ENCODE measurements around the gene MRPL34. TPM values are rescaled to one million over a fixed set of nuclear protein-coding genes. Genes with fewer than 3 reads are reported as not detected.
A peak's percentile ranks its signal among the peaks of the same experiment; 100 is the strongest.

Gene MRPL34
- polyA plus RNA-seq, 12 donors = 25.2 to 66.9 (median 29.3) TPM; not detected in 1

DNA sequence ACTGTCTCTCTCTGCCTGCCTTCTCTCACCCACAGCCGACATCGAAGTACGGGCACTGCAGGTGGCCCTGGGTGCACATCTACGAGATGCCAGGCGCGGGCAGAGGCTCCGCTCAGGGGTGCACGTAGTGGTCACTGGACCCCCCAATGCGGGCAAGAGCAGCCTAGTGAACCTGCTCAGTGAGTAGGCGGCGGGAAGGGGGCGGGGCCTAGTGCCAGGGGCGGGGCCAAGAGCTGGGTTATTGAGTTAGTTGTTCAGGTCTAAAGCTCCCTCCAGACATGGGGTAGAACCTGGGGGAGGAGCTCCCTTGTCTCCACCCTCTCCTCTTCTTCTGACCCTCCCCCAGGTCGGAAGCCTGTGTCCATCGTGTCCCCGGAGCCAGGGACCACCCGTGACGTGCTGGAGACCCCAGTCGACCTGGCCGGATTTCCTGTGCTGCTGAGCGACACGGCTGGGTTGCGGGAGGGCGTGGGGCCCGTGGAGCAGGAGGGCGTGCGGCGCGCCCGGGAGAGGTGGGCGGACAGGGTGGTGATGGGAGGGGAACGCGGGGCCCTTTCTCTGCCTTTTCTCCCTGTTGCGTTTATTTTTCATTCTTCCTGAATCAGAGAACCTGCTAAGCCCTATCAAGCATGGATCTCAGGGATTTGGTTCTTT, 33.5 kb downstream of the MRPL34 start:
- DNase-seq = no peak

DNA sequence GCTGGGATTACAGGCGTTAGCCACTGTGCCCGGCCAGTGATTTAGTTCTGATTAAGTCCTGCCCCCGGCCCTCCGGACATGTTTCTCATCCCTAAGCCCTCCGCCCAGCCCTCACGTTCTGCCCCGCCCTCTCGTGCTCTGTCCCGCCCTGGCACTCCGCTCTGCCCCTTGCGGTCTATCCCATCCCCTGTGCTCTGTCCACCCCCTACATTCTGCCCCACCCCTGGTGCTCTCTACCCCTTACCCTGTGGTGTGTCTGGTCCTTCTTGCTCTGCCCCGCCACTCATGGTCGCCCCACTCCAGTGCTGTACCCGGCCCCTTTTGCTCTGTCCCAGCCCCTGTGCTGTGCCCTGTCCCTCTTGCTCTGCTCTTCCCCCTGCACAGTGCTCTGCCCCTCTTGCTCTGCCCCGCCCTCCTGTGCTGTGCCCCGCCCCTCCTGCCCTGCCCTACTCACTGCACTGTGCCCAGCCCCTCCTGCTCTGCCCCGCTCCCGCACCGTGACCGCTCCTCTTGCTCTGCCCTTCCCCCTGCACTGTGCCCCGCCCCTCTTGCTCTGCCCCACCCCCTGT, 34.7 kb downstream of the MRPL34 start:
- DNase-seq = no peak

DNA sequence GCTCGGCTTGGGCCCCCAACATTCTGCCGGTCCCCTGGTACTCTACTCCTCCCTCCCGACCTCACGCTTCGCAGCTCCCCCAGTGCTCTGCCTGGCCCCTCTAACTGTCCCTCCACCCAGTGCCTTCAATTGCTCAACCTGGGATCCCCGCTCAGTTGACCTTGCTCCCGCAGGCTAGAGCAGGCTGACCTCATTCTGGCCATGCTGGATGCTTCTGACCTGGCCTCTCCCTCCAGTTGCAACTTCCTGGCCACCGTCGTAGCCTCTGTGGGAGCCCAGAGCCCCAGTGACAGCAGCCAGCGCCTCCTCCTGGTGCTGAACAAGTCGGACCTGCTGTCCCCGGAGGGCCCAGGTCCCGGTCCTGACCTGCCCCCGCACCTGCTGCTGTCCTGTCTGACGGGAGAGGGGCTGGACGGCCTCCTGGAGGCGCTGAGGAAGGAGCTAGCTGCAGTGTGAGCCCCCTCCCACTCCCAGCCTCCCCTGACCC, 35.2 kb downstream of the MRPL34 start:
- DNase-seq = no peak

DNA sequence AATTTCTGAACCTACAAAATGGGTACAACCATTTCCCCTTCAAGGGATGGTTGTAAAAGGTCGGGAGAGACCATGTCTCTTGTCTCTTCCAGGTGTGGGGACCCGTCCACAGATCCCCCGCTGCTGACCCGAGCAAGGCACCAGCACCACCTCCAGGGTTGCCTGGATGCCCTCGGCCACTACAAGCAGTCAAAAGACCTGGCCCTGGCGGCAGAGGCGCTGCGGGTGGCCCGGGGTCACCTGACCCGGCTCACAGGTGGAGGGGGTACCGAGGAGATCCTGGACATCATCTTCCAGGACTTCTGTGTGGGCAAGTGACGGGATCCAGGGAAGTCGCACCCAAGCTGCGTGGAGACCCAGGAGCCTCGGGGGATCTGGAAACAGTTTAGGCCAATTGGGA, 35.7 kb downstream of the MRPL34 start:
- DNase-seq = no peak

DNA sequence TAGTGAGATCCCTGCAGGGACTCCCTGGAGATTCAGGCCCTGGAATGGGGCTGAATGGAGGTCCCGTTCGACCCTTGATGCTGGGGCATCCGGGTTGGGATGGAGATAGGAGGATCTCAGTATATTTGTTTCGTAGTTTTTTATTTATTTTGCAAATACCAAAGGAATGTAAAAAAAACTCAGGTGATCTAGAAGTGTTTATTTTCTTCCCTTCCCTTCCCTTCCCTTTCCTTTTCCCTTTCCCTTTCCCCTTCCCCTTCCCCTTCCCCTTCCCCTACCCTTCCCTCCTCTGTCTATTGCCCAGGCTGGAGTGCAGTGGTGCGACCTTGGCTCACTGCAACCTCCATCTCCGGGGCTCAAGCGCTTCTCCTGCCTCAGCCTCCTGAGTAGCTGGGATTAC, 36.2 kb downstream of the MRPL34 start:
- no peak for DNase-seq

DNA sequence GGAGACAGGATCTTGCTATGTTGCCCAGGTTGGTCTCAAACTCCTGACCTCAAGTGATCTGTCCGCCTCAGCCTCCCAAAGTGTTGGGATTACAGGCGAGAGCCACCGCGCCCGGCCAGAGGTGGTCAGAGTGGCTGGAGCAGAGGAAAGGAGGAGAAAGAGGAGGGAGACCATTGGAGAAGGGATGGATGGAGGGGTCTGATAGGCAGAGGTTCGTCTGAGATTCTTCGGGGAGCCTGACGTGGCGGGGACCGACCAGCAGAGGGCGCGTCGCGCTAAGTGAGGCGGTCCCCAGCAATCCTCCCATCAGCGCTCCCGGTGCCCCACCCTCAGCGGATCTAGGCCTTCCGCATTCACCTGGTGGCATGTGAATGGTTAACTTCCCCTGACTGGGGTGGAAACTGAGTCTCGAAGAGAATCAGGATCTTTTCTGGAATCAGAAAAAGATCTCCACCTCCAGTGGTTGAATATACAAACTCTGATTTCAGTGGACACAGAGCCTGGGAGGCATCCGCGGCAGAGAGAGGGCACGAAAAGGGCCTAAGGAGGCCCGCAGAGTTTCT, 40.5 kb downstream of the MRPL34 start:
- peak; percentile 73 for DNase-seq

DNA sequence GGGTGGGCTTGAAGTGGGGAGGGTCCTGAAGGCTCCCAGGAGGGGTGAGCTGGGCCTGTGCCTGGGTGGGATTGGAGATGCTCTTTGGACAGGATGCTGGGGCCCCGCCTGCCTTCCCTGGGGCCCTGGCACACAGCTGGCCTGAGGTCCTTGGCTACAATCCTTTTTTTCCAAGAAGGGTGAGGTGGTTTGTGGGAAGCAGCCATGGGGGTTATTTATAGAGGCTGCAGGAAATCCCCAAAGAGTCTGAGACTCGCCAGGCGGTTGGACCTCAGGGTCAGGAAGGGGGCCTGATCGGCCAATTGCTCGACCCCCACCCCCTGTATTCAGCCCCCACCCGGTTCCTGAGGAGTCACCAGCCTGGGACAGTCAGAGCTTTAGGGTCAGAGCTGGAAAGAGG, 41.7 kb downstream of the MRPL34 start:
- no peak for DNase-seq

DNA sequence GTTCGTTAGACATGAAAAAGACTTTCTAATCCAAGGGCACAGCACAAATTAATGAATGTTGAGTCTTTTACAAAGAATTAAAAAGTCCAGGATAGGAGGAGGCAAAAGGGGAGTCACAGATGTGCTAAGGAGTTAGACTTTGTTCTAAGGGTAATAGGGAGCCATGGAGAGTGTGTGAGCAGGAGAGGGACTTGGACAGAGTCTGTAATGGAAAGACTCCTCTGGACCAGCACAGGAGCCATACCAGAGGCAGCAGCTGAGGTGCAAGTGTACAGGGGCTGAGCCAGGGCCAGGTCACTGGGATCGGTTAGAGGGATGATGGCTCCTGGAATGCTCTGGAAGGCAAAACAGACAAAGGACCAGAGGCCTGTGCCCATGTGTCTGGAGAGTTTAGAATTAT, 42.2 kb downstream of the MRPL34 start:
- DNase-seq = no peak

DNA sequence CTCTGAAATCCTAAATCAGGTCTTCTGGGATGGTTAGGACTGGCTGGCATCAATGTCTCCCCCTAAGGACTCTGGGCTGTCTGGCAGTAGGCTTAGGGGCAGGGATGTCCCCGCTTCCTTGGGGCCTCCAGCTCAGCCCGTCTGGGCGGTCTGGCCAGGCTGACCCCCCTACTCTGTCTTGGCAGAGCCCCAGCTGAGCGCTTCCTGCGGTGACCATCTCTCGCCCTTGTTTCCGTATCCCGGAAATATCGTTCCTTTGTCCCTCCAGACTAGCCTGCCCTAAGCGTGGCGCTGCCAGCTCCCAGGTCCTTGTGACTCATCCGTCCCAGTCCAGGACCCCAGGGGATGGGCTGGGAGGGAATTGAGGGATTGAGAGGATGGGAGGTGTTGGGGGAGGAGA, 43.0 kb downstream of the MRPL34 start:
- DNase-seq = peak; percentile 66

DNA sequence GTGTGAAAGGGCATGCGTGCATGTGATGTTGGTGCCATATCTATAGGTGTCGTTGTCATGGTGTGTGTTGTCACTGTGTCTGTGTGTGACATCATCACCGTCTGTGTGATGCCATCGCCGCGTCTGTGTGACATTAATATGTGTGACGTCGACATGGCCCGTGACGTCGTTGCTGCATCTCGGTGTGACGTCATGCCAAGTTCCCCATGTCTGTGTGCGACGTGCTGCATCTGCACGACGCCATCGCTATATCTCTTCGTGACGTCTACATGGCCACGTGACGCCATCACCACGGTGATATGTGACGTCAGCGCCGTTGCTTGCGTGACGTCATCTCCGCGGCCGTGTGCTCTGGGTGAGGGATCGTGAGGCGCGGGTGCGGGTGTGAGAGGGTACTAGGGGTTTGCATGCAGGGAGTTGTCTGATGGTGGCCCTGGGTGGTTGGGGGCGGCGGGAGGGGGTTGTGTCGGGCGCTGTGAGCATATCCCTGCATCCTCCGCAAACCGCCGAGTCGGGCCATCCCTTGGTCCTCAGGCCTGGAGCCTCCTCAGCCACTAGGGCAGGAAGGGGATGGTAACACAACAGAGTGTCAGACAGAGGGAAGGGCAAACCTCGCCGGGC, 46.3 kb downstream of the MRPL34 start:
- no peak for DNase-seq

DNA sequence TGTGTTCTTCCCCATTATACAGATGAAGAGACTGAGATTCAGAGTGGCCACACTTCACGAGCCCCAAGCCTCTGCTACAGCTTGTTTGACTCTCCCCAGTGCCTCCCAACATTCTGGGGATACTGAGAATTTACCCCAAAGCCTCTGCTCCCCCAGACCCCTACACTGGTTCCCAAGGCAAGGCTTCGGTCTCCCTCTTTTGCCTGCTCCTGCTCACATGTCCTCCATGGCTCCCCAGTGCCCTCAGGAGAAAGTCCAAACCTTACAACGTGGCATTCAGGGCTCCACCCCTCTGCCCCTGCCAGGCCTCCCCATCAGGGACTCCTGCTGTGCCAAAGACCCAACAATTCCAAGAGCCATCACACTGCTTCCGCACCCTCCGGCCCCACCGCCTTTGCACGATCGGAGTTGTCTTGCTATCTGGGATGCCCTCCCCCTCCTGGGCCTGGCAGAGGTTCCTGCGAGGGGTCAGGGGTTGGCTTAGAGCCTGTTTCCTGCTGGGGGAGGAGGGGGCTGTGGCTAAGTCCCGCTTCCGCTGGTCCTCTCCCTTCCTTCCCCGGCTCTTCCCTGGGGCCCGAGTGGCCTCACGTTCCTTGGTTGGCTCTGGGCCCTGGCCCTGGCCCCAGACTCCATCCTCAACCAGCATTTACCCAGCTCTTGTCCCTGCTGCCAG, 47.1 kb downstream of the MRPL34 start:
- DNase-seq = no peak

DNA sequence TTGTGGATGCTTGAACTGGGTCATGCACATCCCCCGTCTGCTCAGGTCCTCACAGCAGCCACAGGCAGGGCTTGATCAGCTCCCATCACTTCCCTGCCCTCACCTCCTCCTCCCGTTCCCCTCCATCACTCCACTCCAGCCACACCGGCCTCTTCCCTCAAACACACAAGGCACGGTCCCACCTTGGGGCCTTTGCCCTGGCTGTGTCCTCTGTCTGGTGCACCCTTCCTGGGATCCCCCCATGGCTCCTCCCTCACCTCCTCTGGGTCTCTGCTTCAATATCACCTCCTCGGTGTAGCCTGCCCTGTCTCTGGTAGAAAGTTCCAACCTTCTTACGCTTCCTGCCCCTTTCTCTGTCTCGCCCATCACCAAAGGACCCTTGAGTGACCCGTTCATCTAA, 47.7 kb downstream of the MRPL34 start:
- no peak for DNase-seq

Other genes with a start within 250 kb of the MRPL34 start
- 10 to 100 TPM in 3 of 12 donors, 1 to 10 TPM in 8, not detected in 1; 6.5 to 13.9 (median 9.2) TPM for gene HAUS8, start 230.4 kb upstream of the MRPL34 start, polyA plus RNA-seq (ENCODE audit: insufficient read length in 12 of 12)
- 10 to 100 TPM in 11 of 12 donors, not detected in 1; 22.7 to 73.4 (median 32.1) TPM for gene MYO9B, start 230.1 kb upstream of the MRPL34 start, polyA plus RNA-seq (ENCODE audit: insufficient read length in 12 of 12)
- 10 to 100 TPM in 11 of 12 donors, not detected in 1; 20.9 to 44.3 (median 25.3) TPM for gene USE1, start 90.5 kb upstream of the MRPL34 start, polyA plus RNA-seq (ENCODE audit: insufficient read length in 12 of 12)
- 10 to 100 TPM in 4 of 12 donors, 1 to 10 TPM in 7, not detected in 1; 6.5 to 22.5 (median 9.2) TPM for gene OCEL1, start 79.6 kb upstream of the MRPL34 start, polyA plus RNA-seq (ENCODE audit: insufficient read length in 12 of 12)
- 10 to 100 TPM in 11 of 12 donors, not detected in 1; 15.7 to 58.5 (median 21.3) TPM for gene NR2F6, start 60.0 kb upstream of the MRPL34 start, polyA plus RNA-seq (ENCODE audit: insufficient read length in 12 of 12)
- 10 to 100 TPM in 1 of 12 donors, 1 to 10 TPM in 10, not detected in 1; 4.3 to 17.2 (median 6.3) TPM for gene USHBP1, start 41.1 kb upstream of the MRPL34 start, polyA plus RNA-seq (ENCODE audit: insufficient read length in 12 of 12)
- gene BABAM1, start 38.4 kb upstream of the MRPL34 start, polyA plus RNA-seq (ENCODE audit: insufficient read length in 12 of 12) = 100 to 1,000 TPM in 2 of 12 donors, 10 to 100 TPM in 9, not detected in 1; 73.5 to 168 (median 85.4) TPM
- 1 to 10 TPM in 4 of 12 donors, under 1 TPM in 6, not detected in 2; 0.49 to 2.2 (median 0.95) TPM for gene ANKLE1, start 24.0 kb upstream of the MRPL34 start, polyA plus RNA-seq (ENCODE audit: insufficient read length in 12 of 12)
- 10 to 100 TPM in 1 of 12 donors, 1 to 10 TPM in 10, not detected in 1; 4.5 to 15.3 (median 6.1) TPM for gene ABHD8, start 2.4 kb upstream of the MRPL34 start, polyA plus RNA-seq (ENCODE audit: insufficient read length in 12 of 12)
- gene DDA1, start 3.7 kb downstream of the MRPL34 start, polyA plus RNA-seq (ENCODE audit: insufficient read length in 12 of 12) = 10 to 100 TPM in 11 of 12 donors, not detected in 1; 25.5 to 54.1 (median 30.3) TPM
- 10 to 100 TPM in 2 of 12 donors, 1 to 10 TPM in 9, not detected in 1; 4.5 to 14.0 (median 6.0) TPM for gene ANO8, start 29.0 kb downstream of the MRPL34 start, polyA plus RNA-seq (ENCODE audit: insufficient read length in 12 of 12)
- gene GTPBP3, start 31.7 kb downstream of the MRPL34 start, polyA plus RNA-seq (ENCODE audit: insufficient read length in 12 of 12) = 10 to 100 TPM in 7 of 12 donors, 1 to 10 TPM in 4, not detected in 1; 6.7 to 22.0 (median 11.9) TPM
- 10 to 100 TPM in 11 of 12 donors, not detected in 1; 33.3 to 86.9 (median 43.4) TPM for gene PLVAP, start 71.5 kb downstream of the MRPL34 start, polyA plus RNA-seq (ENCODE audit: insufficient read length in 12 of 12)
- not detected for gene CCDC194, start 88.3 kb downstream of the MRPL34 start, polyA plus RNA-seq (ENCODE audit: insufficient read length in 12 of 12)
- 10 to 100 TPM in 1 of 12 donors, 1 to 10 TPM in 9, not detected in 2; 3.5 to 10.0 (median 5.1) TPM for gene BST2, start 99.8 kb downstream of the MRPL34 start, polyA plus RNA-seq (ENCODE audit: insufficient read length in 12 of 12)
- 10 to 100 TPM in 11 of 12 donors, not detected in 1; 21.2 to 75.8 (median 24.3) TPM for gene MVB12A, start 114.2 kb downstream of the MRPL34 start, polyA plus RNA-seq (ENCODE audit: insufficient read length in 12 of 12)
- 1 to 10 TPM in 4 of 12 donors, under 1 TPM in 6, not detected in 2; 0.74 to 1.8 (median 0.99) TPM for gene TMEM221, start 142.8 kb downstream of the MRPL34 start, polyA plus RNA-seq (ENCODE audit: insufficient read length in 12 of 12)
- under 1 TPM in 3 of 12 donors, not detected in 9; 0.19 to 0.24 (median 0.20) TPM for gene NXNL1, start 155.1 kb downstream of the MRPL34 start, polyA plus RNA-seq (ENCODE audit: insufficient read length in 12 of 12)
- 10 to 100 TPM in 10 of 12 donors, 1 to 10 TPM in 1, not detected in 1; 9.5 to 25.9 (median 16.4) TPM for gene SLC27A1, start 164.7 kb downstream of the MRPL34 start, polyA plus RNA-seq (ENCODE audit: insufficient read length in 12 of 12)
- 10 to 100 TPM in 11 of 12 donors, not detected in 1; 35.8 to 77.5 (median 43.6) TPM for gene PGLS, start 205.8 kb downstream of the MRPL34 start, polyA plus RNA-seq (ENCODE audit: insufficient read length in 12 of 12)
- 100 to 1,000 TPM in 1 of 12 donors, 10 to 100 TPM in 11; 58.0 to 146 (median 70.3) TPM for gene COLGALT1, start 249.8 kb downstream of the MRPL34 start, polyA plus RNA-seq (ENCODE audit: insufficient read length in 12 of 12)